SU-DHL-6 (cell line): ENCODE results near the gene TMEM74B.

Experiments
- EZH2phosphoT487 ChIP-seq: fragments of 200-600 bp; sonication (generic), shearing (Covaris generic); conservative IDR thresholded peaks from 2 replicates; pipeline ENCODE4 v1.6.1; 2018; ENCODE audit warnings: mild to moderate bottlenecking, antibody characterized with exemption, low read length, moderate library complexity, mixed read lengths
- TF ChIP-seq, protein P1 (sequence below): fragments of 200-600 bp; sonication (generic); IDR thresholded peaks from one replicate; pipeline ENCODE4 v1.5.1; 2017; ENCODE audit warnings: antibody characterized with exemption, mild to moderate bottlenecking, low read length, moderate library complexity; ENCODE audit not compliant: insufficient read depth, poor library complexity, severe bottlenecking

DNA sequence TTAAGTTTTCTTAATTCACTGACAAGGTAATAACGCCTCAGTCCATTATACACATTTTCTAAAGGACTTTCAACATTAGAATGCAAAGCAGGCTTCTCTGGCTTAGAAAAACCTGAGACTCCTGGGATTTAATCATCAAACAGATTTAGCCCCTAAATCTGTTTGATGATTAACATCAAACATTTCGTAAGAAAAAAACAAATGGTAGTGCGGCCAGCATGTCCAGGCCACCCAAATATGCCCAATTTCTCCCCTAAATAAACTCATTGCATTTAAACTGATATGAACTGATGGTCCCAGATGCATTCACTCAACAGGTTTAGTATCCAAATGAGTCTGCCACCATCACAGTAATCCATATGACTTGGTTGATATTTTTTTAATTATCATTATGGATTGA lies 6.2 kb downstream of the TMEM74B start:
- TF ChIP-seq, protein P1, sequence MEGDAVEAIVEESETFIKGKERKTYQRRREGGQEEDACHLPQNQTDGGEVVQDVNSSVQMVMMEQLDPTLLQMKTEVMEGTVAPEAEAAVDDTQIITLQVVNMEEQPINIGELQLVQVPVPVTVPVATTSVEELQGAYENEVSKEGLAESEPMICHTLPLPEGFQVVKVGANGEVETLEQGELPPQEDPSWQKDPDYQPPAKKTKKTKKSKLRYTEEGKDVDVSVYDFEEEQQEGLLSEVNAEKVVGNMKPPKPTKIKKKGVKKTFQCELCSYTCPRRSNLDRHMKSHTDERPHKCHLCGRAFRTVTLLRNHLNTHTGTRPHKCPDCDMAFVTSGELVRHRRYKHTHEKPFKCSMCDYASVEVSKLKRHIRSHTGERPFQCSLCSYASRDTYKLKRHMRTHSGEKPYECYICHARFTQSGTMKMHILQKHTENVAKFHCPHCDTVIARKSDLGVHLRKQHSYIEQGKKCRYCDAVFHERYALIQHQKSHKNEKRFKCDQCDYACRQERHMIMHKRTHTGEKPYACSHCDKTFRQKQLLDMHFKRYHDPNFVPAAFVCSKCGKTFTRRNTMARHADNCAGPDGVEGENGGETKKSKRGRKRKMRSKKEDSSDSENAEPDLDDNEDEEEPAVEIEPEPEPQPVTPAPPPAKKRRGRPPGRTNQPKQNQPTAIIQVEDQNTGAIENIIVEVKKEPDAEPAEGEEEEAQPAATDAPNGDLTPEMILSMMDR: no peak
- no peak for TF ChIP-seq EZH2phosphoT487
